ELR (cell line): ENCODE measurements around the gene KLF16.

Experiments used
- DNase-seq: peaks from one replicate; pipeline ENCODE4 v3.0.0-alpha.2; 2015; ENCODE audit warnings: low read depth

The KLF16 gene

DNA sequence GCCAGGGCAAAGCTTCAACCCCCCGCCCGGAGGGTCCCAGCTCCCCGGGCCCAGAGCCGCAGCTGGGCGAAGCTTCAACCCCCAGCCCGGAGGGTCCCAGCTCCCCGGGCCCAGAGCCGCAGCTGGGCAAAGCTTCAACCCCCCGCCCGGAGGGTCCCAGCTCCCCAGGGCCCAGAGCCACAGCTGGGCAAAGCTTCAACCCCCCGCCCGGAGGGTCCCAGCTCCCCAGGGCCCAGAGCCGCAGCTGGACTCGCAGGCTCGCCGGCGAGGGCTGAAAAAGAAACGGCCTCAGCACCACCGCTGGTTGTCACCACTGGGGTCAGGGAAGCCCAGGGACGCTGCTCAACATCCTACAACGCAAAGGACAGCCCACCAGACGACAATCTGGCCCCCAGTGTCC, 20.3 kb downstream of the KLF16 start:
- DNase-seq, result no peak

DNA sequence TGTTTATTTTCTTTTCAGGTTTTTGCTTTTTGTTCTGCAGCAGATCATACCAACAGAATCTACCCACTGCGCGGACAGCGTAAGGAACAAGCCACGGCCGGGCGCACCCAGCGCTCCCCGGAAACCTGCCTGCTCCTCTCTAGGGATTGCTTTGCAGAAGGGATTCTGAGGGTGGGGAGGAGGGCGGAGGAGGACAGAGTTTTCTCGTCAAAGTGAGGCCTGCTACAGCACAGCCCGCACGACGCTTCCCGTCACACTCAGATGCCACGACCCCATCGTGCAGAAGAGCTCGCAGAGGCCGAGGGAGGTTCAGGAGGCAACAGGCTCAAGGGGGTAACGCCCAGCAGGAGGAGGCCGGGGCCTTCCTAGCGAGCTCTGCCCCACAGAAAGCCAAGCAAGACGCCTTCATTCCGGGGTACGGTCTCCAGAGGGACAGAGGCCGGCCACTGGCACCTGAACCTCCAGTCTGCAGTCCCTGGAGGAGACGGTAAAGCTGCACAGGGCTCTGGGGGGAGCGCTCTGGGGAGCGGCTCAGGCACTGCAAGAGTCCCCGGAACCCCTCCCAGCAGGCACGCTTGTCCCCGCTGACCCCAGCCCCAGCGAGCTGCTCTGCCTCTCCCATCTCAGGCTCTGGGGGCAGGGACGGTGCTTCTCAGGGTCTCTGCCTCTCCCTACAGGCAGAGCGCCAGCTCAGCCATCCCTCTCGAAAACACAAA, 22.0 kb downstream of the KLF16 start:
- DNase-seq, result no peak

DNA sequence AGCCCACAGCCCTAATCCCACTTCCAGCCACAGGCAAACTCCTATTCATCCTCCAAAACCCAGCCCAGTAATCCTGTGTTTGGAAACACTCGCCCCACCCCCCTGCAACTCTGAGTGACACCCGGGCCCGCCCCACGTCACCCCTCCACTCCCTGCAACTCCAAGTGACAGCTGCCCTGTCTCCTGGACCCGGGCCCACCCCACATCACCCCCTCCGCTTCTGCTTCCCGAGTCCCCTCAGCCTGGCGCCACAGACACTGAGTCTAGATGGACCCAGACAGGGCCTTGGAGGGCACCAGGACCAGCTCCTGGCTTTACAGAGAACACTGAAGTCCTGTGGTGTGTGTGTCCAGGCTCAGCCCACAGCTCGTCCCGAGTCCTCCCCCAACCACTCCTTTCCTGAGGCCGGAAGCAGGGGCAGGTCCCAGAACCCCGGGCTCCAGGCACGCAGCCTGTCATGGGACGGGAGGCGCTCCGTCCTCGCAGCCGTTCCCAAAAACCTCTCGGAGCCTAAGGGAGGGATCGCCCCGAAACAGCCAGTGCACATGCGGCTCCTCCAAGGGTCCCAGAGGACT, 22.8 kb downstream of the KLF16 start:
- DNase-seq, result no peak

DNA sequence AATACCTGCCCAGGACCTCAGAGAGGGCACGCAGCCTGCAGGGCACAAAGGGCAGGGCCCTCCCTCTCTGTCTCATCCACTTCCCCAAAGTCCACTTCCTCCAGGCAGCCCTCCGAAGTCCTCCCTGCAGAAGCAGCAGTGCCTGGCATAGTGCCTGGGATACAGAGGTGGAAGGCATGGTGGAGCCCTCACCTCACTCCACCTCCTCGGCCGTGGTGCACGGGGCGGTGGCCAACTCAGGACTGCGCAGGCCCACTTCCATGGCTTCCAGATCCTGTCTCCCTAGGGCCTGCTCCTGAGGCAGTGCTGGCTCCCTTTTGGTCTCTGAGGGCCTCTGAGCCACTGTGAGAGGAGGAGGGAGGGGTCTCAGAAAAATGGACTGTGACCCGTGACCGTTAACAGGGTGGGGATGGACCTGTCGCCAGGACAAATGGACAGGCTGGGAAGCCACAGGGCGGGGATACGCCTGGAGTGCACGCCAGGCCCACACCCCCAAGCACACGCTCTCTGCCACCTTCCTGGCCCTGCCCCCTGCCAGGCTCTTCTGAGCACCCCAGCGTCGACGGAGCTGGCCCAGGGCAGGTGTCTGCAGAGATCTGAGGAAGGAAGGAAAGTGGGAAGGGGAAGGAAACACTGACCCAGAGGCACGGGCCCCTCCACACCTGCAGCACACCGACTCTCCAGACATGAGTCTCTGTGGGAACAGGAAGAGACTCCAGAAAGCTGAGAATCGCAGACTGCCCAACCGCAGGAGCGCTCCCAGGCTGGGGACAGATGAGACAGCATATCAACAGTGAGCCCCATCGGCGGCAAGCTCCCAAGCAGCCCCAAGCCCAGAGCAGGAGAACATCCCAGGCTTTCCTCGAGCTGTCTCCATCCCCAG, 23.5 kb downstream of the KLF16 start:
- no peak for DNase-seq

DNA sequence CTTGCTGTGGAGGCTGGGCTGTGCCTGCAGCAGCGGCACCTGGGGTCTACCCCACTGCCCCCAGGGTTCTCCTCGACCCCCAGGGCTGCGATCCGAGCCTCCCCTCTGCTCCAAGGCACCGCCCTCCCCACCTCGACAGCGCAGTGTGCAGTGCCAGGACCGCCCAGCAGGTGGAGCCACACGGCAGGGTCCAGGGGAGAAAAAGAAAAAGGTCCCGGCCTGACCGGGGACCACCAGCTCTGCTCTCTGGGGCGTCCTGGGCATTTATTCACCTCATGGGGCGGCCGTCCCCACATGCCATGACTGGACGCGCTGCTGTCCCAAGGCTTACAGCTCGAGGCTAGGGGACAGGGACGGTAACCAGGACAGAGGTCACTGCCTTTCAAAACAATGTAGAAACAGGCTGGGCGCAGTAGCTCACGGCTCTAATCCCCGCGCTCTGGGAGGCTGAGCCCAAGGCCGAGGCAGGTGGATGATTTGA, 25.7 kb downstream of the KLF16 start:
- DNase-seq, result peak; percentile 55

DNA sequence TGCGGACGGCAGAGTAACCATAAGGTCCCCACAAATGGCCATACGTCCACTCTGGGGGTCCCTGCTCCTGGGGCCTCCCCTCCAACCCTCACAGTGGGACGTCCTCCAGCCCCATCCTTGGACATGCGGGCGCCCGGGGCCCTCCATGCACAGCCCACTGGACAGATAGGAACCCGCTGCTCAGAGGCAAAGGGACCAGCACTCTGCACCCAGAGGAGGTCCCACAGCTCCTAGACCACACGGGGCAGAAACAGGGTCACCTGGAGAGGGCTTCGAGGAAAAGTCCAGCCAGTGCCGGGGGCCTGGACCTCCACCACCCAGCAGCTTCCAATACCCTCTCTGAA, 26.2 kb downstream of the KLF16 start:
- DNase-seq, result no peak

DNA sequence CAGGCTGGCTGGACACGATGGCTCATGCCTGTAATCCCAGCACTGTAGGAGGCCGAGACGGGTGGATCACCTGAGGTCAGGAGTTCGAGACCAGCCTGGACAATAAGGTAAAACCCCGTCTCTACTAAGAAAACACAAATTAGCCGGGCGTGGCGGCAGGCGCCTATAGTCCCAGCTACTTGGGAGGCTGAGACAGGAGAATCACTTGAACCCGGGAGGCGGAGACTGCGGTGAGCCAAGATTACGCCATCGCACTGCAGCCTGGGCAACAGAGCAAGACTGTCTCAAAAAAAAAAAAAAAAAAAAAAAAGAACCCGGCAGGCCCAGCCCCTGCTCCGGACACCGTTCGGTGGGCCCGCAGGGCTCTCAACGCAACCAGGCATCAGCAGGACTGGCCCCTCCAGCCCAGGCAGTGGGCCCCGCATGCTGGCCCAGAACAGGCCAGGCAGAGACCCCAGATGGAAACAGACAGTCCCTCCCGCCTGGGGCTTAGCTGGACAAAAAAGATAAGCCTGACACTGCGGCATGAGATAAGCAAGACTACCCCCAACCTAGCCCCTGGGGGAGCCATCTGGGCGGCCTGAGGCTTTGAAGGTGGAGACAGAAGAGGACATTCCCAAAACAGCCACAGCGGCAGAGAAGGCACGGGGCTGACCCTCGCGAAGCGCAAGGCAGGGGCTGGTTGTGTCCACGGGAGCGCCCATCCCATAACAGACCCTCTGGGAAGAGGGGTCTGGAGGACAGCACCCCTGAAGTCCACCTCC, 26.7 kb downstream of the KLF16 start:
- no peak for DNase-seq

DNA sequence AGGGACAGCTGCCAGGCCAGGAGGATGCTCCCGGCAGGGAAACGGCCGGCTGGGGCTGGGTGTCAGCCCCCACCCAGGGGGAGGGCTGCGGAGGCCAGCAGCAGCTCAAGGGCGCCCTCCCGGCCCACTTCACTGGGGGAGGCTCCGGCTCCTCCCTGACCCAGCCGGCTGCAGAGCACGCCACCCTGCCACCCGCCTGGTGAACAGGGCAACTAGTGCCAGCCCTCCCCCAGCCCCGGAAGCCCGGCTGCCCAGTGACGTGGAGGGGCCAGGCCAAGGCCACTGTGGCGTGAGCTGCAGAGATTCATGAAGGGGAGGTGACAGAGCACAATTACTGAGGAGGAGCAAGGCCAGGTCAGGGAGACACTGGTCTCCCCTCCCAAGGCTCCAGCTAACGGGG, 29.8 kb downstream of the KLF16 start:
- no peak for DNase-seq

DNA sequence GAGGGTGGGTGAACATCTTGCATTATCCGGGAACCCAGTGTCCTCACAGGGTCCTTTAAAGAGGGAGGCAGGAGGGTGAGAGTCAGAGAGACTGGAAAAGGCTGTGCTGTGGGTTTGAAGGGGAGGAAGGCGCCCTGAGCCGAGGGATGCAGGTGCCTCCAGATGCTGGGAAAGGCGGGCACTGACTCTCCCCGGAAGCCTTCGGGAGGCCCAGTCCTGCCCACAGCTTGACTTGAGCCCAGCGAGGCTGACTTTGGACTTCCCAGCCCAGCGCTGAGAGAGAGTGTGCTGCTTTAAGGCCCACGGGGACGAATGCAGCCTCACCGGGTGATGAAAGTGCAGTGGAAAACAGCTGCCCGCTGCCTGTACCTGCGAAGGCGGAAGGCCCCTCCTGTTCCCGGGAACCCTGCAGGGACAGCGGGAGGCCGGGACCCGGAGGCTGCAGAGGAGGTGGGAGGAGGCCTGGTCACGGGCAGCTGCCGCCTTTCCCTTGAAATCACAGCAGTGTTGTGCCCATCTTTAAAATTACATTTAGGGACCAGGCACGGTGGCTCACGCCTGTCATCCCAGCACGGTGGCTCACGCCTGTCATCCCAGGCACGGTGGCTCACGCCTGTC, 31.2 kb downstream of the KLF16 start:
- DNase-seq, result no peak

DNA sequence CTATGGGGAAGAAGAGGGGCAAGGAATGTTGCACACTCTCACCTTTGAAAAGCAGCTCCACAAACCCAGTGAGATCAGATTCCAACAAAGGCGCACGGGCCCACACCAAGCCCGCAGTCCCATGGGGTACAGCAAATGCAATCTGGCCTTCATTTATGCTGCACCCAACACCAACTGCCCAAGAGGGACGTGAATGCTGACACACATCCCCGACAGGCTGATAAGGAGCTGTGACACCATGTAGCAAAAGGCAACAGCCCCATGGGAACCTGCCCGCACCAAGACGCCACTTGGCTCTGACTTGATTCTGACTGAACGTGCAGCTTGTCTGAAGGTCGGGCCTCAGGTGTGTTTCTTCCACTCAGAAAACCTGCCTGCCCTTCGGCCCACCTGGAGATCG, 32.4 kb downstream of the KLF16 start:
- DNase-seq, result no peak

DNA sequence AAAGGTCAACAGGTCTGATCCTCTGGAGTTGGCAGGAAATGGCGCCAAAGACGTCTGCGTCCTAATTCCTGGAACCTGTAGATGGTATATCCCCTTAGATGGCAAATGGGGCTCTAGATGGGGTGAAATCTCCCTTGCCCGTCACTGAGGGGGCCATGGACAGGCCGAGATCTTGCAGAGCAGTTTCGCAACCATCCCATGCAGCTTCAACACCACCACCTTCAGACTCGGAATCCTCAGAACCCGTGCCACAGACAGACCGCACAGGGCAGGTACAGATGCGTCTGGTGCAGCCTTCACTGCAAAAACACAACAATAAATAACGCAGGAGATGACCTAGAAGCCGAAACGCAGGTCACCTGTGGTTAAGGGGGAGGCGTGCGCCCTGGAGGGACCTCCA, 32.8 kb downstream of the KLF16 start:
- no peak for DNase-seq

DNA sequence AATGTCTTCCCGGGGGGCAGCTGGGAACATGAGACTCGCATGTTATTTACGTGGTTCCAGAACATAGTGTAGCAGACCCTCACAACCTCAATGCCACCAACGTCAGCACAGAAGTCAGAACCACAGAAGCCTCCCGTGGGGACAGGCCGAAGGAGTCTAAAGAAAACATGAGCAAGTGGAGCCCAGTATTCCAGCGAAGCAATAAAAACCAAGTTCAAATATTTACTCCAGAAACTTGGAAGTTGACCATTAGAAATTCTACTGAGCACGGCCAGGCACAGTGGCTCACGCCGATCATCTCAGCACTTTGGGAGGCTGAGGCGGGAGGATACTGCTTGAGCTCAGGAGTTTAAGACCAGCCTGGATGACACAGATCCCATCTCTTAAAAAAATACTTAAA, 33.4 kb downstream of the KLF16 start:
- DNase-seq, result no peak

DNA sequence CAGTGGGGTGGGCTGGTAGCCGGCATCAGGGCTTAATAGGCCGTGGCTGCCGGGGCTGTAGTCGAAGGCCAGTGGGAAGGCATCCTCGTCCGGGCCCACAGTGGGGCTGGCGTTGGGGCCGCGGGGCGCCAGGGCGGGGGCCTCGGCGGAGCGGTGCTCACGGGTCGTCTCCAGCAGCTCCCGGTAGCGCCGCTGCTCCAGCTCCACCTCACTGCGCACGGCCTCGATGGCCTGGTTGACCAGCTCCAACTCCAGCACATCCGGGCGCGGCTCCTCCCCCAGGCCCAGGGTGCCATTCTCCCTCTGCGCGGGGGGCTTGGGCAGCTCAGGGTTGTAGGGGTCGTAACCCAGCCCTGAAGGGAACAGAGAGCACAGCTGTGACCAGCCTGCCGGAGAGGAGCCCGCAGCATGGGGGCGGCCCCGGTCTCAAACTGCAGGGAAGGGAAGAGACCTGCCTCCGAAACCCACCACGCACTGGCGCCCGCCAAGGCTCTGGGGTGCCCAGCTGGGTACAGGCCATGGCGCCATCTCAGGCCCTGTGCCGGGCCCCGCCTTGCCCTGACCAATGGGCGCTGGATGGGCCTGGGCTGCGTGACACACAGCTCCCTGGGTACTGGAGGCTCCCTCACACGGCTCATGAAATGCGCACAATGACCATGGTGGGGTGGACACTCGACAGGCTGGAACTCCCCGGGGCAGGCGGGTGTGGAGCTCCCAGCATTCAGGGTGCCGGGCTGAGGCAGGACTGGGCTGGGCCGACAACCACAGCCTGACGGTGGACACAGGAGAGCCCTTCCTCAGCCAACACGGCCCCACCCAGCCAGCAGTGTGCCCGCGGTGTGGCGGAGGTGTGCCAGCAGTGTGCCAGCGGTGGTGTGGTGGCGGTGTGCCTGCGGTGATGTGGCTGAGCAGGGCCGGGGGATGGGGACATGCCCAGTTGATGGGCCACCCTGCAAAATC, 34.8 kb downstream of the KLF16 start:
- no peak for DNase-seq

DNA sequence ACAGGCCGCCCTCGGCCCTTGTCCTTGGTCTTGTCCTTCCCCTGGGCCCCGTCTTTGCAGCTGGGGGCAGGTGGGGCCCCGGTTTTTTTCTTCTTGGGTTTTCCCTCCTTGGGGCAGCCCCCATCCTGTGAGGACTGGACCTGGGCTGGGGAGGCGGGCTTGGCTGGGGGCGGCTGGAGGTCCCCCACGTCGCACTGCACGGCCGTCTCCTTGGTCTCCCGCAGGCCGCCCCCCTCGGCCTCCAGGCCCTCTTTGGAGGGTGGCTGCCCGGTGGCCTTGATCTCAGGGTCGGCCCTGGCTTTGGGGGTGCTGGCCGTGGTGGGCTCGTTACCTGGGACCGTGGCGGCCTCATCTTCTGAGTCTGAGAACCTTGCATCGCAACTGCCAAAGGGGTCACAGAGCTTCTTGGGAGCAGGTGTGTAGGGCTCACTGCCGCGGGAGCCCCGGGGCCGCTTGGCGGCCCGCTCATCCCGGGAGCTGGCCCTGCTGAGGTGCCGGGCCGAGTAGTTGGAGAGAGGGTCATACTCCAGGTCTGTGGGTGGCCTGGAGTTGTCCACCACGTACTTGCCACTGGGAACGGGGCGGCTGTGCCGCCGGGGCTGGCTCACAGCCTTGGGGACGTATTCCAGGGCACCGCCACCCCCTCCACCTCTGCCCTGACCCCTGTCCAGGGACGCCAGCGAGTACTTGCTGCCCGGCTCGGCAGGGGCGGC, 35.7 kb downstream of the KLF16 start:
- no peak for DNase-seq

DNA sequence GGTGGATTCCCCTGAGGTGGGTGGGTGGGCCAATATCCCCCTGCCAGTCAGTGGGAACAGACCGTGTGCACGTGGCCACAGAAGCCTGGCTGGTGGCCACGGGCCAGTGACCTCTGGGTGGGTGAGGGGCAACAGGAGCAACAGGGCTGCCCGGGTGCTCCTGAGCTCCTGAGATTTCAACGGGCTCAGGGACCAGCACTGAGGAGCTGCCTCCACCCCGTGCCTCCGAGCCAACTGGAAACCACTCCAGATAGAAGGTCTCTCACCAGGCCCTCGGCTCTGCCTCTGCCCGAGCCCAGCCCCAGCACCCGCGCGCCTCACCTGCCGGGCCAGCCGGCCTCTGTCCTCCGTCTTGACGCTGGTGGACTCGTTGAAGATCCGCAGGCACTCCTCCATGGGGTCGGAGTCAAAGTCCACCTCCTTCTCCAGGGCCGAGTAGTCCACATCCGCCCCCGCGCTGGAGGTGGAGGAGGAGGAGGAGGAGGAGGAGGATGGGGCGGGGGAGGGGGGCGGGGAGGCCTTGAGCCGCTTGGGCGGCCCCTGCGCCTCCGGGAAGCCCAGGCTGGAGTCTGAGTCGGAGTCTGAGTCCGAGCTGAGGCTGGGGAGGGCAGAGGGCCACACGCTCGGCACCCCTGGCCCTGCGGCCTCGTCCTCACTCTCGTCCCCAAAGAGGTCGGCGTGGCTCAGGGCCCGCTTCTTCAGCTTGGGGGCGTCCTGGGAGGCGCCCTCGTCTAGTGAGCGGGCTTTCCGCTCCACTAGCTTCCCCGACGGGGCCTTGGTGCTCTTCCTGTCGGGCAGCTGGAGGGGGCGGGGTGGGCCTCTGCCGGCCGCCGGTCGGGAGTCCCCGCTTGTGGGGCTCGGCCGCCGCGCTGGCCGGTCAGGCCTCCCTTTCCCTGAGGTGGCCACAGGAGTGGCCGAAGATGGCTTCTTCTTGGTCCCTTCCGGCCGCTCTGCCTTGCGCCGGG, 36.5 kb downstream of the KLF16 start:
- no peak for DNase-seq

DNA sequence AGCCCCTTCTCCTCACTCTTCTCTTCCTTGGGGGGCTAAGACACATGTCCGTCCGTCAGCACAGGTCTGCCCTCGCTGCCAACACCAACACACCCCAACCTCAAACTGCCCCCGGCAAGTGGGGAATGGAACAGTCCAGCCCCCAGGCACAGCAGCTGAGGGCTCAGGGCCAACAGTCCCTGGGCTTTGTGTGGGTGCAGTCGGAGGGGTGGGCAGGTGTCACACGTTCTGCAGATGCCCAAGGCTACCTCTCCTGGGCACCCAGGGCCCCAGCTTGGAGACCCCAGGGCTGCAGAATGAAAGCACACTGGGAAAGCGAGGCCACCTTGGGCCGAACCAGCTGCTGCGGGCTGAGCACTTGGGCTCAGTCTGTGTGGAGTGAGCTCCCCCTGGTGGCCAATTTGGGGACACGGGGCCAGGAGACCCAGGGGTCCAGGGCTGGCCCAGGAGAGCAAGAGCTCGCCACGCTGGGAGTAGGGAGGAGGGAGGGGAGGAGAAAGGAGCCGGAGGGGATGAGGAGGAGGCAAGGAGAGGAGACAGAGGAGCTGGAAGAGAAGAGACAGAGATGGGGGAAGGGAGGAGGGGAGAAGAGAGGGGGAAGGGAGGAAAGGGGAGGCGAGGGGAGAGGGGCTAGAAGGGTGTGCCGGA, 37.3 kb downstream of the KLF16 start:
- peak; percentile 72 for DNase-seq

DNA sequence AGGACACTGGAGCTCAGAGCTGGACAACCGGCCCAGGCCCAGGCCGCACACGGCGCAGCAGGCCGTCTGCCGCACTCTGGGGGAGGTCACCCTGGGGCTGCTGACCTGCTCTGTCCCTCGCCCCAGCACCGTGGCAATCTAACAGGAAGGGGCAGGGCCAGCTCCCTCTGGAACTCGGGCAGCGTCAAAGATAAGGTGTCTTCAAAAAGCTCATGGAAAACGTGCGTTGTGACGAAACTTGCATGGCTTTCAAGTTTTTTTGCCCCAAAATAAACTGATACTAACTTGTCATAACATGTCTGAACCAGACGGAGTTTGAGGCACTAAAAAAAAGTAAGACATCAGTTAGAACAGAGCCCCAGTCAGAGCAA, 39.1 kb downstream of the KLF16 start:
- DNase-seq, result no peak

DNA sequence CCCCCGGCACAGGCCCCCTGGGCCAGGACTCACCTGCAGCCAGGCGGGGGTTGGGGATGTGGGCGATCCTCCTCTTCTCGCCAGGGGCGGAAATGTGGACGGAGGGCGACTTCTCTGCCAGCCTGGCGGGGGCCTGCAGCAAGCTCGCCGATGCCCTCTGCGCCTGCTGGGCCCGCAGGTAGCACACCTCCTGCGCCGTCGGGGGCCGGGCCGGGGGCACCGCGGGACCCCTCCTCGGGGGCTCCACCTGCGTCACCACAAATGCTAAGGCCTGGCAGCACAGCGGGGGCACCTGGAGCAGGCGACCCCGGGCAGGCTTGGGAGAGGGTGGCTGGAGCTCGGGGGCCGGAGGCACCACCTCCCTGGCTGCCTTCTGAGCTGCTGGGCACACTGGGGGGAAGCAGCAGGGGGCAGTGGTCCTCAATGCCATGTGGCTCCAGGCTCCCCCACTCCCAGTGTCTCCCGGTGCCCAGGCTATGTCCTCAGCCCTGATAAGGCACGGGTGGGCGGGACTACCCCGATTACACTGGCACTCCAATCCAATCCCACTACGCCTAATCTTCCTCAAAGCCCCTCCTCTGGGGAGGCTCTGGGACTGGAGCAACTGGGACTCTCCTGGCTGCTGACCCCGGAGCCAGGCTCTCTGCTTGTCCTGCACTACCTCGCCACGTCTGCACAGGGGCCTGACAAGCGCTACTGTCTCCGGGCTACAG, 39.7 kb downstream of the KLF16 start:
- DNase-seq, result no peak
